Measurements from ENCODE around the gene SPEG.

The SPEG gene

DNA sequence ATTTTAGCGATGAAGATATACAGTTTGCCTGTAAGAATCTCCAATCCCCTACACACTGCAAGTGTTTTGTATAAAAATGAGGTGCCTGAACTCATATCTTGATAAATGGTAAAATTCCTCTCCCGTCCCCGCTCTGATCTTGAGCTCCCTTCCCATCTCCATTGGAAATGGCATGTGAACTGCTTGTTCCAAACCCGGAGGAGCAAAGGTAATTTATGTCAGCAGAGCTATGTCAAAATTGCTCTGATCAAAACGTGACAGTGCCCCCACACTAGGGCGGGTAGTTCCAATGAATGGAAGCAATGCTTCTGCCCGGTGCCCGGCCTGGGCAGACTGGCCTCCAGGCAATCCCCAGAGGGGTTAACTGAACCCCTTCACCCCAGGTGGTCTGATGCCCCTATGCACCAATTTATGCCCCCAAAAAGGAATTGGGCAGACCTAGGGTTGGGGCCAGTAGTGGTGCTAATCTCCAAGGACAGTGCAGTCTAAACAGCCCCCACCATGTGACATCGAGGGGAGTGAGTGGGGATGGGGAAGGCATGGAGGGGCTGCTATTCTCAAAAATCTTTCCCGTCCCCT is 60.4 kb downstream of the SPEG start:
- DNase-seq, result no peak

DNA sequence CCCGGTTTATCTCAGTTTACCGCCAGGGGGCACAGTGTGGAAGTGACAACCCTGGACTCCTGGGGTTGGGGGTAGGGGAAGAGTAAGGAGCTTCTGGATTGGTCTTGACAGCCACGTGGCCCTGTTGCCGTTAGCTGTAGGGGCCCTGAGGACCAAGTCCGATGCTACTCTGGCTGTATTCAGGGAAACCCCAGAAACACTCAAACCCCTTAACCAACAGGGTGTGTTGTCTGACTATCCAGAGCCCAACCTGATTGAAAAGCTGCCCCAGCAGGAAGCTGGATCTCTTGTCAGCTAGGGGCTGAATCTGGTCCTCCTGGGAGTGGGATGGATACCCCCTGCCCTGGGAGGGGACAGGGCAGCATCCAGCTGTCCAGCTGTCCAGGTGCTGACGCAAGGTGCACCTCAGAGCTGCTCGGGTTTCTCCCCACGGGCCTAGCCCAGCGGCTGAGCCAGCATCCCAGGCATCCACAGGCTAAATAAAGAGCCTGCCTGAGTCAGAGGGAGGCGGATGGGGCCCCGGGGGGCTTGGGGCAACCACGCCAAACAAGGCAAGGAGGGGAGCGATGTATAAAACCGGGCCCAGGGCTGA is 61.0 kb downstream of the SPEG start:
- DNase-seq, result peak in 37 of 51 donors; percentile 5 to 68 (median 34)

DNA sequence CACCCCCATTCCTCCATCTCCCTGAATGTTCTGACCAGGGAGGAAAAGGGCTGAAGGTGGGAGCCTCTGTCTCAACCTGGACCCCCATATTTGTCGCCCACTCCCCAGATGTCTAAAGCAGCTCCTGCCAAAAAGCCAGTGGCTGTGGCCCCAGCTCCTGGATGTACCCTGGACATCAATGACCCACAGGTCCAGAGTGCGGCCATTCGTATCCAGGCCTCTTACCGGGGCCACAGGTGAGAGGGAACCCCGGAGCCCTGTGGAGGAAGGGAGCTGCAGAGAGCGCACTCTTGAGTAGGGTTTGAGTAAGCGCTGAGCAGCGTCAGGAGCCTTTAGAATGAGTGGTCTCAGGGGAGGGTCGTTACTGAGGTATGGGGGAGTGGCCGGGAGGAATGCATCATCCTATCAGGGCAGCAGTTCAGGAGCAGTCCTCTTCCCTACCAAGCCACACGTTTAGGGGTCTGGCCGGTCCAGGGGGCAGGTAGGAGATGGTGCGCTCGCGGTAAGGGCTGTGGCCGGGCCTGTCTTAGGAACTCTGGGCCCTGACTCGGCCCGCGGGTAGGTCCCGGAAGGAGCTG is 61.7 kb downstream of the SPEG start:
- no peak for DNase-seq

DNA sequence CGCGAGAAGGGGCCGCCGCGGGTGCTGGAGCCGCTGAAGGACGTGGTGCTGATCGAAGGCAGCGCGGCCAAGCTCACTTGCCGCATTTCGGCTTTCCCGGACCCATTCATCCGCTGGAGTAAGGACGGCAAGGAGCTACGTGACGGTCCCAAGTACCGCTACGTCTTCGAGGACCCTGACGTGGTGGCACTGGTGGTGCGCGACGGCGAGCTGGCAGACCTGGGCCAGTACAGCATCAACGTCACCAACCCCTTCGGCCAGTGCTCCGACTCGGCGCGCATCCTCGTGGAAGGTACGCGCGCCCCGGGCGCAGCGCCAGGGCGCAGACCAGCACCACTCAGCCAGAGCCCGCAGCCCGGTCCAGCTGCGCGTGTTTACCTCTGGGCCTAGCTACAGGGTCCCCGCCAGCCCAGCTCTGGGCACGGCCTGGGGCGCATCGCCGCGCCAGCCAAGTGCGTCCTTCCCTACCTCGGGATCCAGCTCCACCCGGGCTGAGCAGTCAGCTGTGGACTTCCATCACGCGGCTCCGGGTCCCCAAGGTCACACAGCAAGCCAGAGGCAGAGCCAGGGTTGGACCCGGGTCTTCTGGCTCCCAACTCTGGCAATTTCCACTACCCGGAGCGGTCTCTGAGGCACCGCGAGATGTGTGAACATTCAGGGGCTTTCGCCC is 62.3 kb downstream of the SPEG start:
- DNase-seq, result peak in 1 of 51 donors; percentile 27

DNA sequence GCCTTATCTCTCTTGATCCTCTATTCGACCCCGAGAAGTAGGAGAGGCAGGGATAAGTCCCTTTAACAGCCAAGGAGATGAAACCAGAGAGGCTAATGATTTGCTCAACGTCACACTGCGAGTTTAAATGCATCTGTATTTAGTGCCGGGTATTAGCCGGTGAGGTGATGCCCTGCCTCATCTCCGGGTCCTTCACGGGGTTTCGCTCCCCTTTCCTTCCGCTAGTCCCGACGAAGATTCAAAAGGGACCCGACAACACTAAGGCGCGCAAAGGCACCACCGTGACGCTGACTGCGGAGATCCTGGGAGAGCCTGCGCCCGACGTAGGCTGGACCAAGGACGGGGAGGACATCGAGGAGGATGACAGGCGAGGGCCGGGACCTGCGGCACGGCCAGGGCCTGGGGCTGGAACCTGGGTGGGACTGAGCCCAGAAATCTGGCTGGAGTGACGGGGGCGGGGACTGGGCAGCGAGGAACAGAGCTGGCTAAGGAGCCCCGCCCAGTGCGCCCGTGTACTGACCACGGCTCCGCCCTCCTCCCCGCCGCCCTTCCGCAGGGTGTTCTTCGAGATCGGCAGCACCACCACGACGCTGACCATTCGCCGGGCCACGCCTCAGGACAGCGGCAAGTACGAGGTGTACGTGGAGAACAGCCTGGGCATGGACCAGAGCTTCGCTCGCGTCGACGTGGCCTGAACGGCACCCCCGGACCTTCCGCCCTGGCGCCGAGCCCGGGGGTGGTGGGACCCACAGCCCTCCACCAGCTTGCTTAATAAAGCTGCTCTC is 63.0 kb downstream of the SPEG start:
- DNase-seq, result peak in 27 of 51 donors; percentile 10 to 59 (median 35)

DNA sequence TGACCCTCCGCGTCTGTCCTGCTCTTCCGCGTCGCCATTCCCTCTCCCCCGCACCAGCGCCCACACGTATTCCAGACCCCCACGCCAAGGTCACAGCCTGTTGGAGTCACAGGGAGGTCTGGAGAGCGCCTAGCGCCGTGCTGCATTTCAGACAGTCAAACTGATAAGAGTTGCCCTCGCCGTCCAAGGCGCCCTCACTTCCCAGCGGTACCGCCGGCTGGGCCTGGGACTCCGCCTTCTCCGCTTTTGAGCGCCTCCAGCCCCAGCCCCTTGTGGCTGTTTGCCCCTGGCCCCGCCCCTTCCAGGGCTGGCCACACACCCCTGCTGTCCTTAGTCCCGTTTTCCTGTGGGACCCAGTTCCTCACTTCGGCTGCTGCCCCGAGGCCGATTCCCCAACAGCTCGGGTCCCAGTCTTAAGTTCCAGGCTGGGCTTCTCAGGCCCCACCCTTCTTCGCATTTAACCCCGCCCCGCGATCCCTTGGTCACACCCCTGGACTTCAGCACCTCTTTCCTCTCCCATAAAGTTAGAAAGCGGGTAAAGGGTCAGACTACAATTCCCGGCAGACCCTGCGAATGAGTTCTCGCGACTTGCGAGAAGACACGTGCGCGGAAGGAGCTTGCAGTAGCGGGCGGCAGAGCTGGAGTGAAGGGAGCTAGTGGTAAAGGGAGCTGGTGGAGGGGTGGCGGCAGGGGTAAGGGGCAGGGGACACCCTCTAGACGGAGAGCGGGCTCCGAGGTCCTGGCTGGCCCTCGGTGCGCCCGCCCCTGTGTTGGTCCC is 63.8 kb downstream of the SPEG start, which contains the start of gene GMPPA:
TSS of gene GMPPA (plus strand) at position 612 of the 778 bp plus-strand sequence. CDS start 1,085 bp downstream, outside the sequence.
- DNase-seq, result peak; percentile 52 to 95 (median 87)

DNA sequence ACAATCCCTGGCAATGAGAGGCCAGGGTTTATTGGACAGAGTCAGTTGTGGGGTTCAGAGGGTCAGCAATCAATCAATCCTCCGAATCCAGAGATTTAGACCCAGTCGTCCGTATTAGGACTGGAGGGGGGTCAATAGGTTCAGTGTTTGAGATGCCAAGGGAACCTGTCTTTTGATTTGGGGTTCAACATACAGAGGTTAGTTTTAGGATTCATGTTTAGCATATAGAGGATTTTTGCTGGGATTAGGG is 64.3 kb downstream of the SPEG start:
- DNase-seq, result no peak

DNA sequence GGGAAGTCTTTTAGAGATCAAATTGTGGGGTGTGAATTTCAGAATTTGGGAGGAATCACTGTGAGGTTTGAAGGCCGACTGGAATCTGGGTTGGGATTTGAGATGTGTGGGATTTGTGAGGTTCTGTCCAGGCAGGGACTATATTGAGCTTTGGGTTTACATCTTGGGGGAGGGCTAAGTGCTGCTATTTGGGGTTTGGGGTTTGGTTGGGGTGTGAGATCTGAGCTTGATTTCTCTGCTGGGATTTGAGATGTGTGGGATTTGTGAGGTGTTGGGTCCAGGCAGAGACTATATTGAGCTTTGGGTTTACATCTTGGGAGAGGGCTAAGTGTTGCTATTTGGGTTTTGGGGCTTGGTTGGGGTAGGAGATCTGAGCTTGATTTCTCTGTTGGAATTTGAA is 64.9 kb downstream of the SPEG start:
- DNase-seq, result no peak

DNA sequence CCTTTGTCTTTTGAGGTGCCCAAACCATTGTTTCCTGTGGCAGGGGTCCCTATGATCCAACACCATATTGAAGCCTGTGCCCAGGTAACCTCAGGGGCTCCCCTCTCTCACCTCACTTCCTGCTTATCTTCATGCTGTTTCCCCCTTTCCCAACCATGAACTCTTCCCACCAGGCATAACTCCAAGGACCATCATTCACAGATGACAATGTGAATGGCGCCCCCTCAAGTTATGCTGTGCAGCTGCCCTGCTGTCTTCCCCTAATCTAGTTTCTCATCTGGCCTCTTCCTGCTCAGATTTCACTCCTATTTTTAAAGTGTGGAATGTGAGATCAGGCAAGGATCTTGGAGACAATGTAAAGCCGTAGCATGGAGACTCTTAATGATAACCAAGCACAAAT is 65.5 kb downstream of the SPEG start:
- DNase-seq, result no peak

DNA sequence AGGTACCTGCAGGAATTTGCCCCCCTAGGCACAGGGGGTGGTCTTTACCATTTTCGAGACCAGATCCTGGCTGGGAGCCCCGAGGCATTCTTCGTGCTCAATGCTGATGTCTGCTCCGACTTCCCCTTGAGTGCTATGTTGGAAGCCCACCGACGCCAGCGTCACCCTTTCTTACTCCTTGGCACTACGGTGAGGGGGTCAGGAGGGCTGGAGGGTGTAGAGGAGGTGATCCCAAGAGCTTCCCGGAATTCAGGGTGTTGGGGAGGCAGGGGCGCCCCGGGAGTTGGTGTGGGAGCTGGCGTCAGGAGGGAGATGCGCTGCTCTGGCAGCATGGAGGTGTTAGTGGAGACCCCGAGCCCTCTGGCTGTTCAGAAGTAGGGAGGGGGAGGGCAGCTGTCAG is 67.2 kb downstream of the SPEG start:
- no peak for DNase-seq

DNA sequence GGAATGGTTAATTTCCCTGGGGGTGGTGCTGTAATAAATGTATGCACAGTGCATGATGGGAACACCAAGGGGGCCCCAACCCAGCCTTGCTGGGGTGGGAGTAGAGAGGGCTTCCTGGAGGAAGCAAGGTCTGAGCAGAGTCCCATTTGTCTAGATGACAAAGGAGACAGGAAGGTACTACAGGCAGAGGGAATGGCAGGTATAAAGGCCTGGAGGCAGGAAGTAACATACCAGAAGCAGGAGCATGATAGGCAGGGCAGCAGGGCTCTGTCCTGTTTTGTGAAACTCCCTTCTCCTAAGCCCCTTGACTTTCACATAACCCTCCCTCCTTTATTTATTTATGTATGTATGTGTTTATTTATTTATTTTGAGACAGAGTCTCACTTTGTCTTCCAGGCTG is 68.0 kb downstream of the SPEG start:
- DNase-seq, result no peak

DNA sequence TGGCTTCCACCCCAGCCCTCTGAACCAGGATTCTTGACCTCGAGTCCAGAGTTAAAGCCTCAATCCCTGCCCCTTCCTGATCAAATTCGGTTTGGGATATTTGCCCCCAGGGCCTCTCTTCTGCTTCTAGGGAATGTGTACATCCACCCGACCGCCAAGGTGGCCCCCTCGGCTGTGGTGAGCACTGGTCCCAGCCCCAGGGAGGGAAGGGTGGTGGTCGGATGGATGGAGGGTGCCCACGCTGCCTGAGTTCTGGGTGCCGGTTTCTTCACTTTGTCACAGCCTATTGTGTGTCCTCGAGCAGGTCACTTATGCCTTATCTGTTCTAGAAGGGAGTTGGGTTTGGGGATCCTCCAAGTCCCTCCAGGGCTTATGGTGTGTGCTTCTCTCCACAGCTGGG is 70.9 kb downstream of the SPEG start:
- DNase-seq, result no peak

DNA sequence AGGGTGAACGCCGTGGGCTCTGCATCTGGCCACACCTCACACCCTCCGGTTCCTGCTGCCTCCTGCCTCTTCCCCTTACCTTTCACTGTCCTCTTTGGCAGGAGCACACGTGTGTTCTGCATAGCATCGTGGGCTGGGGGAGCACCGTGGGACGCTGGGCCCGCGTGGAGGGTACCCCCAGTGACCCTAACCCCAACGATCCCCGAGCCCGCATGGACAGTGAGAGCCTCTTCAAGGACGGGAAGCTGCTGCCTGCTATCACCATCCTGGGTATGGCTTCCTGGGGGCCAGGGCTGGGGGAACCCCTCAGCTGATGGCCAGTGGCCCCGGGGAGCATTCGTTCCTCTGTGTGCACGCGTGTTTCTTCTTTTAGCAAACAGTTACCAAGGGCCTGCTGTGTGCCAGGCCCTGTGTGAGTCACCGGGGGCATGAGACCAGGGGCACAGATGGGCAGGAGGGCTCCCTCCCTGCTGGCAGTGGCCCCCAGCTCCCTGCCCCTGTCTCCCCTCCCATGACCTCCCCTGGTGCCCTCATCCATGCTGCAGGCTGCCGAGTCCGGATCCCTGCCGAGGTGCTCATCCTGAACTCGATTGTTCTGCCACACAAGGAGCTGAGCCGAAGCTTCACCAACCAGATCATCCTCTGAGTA is 71.6 kb downstream of the SPEG start:
- DNase-seq, result no peak

DNA sequence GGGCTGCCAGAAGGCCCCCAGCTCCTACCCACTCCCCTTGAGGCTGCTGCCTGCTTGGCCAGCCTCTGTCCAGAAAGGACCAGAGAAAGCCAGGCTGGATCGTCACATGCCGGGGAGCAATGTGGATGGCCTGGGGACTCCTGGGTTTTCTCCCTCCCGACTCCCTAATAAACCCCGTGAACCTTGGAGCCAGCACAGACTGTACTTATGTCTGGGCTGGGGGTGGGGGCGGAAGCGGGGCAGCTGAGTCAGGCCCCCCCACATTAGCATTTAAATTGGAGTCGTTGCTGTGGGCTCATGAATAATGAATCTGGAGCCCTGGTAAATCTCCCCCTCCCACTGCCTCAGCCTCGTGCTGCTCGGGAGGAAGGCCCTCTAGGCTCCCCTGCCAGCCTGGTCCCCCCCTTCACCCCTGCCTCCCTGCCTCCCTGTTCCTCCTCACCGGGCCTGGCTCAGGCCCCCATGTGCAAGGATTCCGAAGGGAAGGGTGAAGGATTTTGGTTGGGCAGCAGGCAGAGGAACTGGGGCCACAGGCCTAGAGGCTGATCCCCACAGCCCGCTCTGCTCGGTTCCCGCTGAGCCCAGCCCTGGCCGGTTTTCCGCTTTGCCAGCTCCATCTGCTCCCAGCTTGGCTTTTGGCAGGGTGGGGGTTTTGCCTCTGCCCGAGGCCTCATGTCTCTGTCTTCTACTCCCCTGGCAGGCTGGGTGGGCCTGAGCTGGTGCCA is 72.3 kb downstream of the SPEG start:
- DNase-seq, result peak in 1 of 51 donors; percentile 29

DNA sequence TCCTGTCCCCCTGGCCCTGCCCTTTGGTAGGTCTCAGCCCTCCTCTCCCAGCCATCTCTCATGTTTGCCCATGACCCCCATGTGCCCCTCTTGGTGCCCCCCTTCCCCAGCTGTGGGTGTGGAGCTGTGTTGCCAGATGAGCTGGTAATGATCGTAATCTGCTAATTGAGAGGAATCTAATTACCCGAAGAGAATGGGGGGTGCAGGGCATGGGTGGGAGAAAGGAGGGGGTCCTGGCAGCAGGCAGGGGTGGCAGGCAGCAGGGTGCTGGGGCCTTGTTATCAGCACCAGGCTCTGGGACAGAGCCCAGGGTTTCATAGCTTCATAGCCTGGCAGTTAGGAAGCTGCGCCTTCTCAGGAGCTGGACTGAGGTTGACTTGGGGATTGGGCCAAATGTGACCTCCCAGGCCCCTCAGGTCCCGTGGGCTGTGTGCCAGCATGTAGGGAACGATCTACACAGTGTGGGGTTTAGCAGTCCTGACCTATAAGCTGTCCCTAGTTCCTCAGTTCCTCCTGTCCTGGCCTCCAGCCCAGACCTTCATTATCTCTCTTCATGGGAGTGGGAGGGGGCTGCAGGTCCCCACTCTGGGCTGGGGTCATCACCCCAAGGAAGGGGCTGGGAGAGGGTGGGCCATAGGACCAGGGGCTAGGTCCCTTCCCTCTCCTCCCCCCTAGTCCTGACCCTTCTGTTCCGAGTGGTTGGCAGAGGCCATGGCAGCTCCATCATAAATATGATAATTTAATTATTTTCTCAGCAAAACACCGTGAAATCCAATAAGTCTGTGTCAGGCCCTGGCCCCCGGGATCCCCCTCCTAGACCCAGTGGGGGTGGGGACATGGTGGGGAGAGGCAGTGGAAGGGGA is 73.2 kb downstream of the SPEG start:
- DNase-seq, result no peak

DNA sequence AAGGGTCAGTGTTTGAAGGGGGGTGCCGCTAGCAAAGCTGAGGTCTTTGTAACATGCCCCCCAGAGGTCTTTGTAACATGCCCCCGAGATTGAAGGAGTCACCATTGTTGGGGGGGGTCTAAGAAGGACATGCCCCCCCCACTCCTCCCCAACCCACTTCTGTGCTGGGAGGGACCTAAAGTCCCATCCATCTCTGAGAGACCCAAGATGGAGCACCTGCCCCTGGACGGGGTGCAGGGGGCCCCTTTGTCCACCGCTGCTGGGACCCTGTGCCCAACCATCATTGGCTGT is 73.7 kb downstream of the SPEG start:
- no peak for DNase-seq

DNA sequence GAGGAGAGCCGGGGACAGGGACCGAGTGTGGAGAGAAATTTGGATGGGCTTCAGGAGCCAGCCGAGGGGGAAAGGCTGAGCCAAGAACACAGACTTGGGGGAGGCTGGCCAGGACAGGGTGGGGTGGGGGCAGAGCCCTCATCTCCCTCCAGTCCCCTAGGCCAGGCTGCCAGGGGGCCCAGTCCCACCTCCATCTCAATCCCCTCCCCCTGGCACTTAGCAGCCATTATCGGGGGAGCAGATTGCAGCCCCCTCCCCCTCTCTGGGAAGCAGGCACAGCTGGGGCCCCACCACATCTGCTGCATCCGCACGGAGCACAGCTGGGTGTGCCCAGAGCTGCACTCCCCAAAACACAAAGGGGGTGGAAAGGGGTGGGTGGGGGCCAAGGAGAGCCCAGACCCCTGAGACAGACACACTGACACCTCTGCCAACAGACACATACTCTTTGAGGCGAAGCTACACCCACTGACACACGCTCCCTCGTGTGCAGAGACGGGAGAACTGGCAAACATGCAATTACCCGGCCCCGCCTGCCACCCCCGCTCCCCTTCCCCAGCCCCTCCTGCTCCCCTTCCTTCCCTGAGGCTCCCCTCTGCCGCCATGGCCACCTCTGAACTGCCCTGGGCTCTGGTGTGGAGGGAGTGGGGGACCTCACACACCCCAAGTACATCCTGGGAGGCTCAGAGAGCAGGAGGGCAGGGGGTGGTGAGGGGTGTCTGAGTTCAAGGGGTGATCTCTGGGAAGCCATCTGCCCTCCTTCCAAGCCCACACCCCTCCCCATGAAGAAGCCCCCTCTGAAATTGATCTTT is 74.5 kb downstream of the SPEG start:
- peak in 2 of 51 donors; percentile 39 to 46 for DNase-seq

DNA sequence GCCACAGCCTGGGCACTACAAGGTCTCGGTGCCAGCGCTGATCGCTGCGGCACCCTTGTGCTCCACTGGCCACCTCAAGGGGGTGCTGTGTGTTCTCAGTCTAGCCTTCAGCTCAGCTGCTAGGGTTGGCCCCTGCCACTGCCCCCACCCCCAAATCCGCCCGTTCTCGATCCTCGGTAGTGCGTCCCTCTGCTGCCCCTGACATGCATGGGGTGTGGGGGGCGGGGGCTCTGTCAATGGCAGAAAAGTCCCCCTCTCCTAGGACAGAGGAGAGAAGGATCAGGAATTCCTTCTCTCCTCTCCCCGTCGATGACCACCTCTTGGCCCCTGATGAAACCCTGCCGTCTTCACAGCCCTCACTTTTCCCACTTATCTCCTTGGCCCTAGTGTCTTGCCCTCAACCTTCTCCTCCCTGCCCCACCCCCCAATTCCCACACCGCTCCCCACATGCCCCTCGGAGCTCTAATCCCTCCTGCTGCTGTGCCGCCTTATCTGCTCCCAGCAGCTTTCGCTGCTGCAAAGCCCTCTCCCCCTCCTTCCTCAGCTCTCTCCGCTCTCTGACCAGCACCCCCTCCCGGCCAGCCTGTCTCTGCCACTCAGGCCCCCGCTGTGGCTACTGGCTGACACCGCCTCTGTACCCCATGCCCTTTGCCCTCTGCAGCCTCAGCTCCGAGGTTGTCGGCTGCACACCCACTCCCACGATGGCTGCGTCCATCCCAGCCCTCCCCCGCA is 75.3 kb downstream of the SPEG start:
- peak in 39 of 51 donors; percentile 9 to 67 (median 31) for DNase-seq

All from hypothalamus (tissue), 51 donors.